Activated CD8-positive, alpha-beta T cell treated with anti-CD3 and anti-CD28 coated beads for 36 hours (primary cell): ENCODE data around the gene MCC. TPM values are rescaled to one million over a fixed set of nuclear protein-coding genes. Genes with fewer than 3 reads are reported as not detected.

Source experiments
- ATAC-seq: fragments of 200-7000 bp; cut with Tn5 transposase; one replicate; pipeline ENCODE4 v1.10.0; 2021; ENCODE audit warnings: mild to moderate bottlenecking, moderate library complexity
- CTCF ChIA-PET: fragments of 350-600 bp; sonication (Branson Sonifier 250); formaldehyde crosslinking; loops from one replicate; lab custom pipeline; 2021; ENCODE audit warnings: antibody characterized with exemption; lab: Charles Lee
- POLR2A ChIA-PET: fragments of 350-600 bp; sonication (Branson Sonifier 250); formaldehyde crosslinking; loops from one replicate; lab custom pipeline; 2021; ENCODE audit warnings: antibody characterized with exemption; lab: Charles Lee
- DNase-seq: peaks from one replicate; pipeline ENCODE4 v3.0.0-alpha.2; 2020
- H3K27ac Mint-ChIP-seq: one replicate; pipeline ENCODE4 v1.8.0; 2021; ENCODE audit warnings: mild to moderate bottlenecking, mixed read lengths
- H3K27me3 Mint-ChIP-seq: one replicate; pipeline ENCODE4 v1.8.0; 2021; ENCODE audit warnings: mixed read lengths
- H3K36me3 Mint-ChIP-seq: one replicate; pipeline ENCODE4 v1.8.0; 2021; ENCODE audit warnings: low read depth, mixed read lengths
- H3K4me1 Mint-ChIP-seq: one replicate; pipeline ENCODE4 v1.8.0; 2021; ENCODE audit warnings: low read depth, mixed read lengths
- H3K4me3 Mint-ChIP-seq: one replicate; pipeline ENCODE4 v1.8.0; 2021; ENCODE audit warnings: mild to moderate bottlenecking, moderate library complexity, mixed read lengths
- H3K9me3 Mint-ChIP-seq: one replicate; pipeline ENCODE4 v1.8.0; 2021; ENCODE audit warnings: mixed read lengths
- CTCF ChIP-seq: fragments of 200-600 bp; IDR thresholded peaks from one replicate; pipeline ENCODE4 v1.8.0; 2022; ENCODE audit warnings: antibody characterized with exemption, mild to moderate bottlenecking
- intact Hi-C: fragments of 100-400 bp; cut with micrococcal nuclease; formaldehyde crosslinking; loops from one replicate; pipeline ENCODE4 v1.10.0; 2022
- total RNA-seq, 2 experiments: library from RNA; stranded (reverse); gene quantifications; one replicate each; pipeline ENCODE4 v1.2.3, GENCODE V29; 2021

Gene MCC
- total RNA-seq, 2 experiments from 2014 or later = 4.9 to 5.4 TPM

DNA sequence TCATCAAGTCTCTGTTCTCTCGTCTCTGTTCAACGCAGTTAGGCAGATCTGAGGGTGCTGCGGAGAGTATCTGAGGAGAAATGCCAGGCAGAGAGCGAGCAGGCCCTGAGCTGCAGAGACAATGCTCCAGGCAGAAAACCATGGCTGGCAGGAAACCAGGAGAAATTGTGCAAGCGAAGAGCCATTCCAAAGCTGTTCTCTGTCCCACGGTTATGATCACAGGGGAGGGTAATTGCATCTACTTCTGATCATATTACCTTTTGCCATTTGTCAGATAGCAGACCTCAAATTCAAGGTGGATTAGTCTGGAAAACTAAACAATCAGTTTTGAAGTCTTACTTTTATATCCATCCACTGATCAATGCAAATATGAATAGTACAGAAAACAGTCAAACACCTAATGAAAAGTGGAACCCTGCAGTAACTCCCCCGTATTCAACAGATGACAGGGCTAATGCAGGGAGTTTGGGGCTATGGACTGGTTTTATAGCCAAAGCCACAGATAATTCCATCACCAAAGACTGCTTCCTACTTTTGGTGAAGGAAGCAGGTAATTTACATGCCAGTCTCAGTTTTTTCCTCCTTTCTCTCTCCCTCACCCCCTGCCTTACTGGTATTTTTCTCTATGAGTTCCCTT is 283.6 kb downstream of the MCC start:
- Mint-ChIP-seq H3K36me3 (no peaks in the 10 kb centered on the region), H3K27me3 (no peaks in the 10 kb centered on the region), H3K9me3 (no peaks in the 10 kb centered on the region), H3K4me3 (no peak overlapping the region), H3K27ac (no peak overlapping the region), H3K4me1 (no peaks in the 10 kb centered on the region)
- ATAC-seq = no peak
- TF ChIP-seq CTCF = no peak
- intact Hi-C loops = no loop called here
- ChIA-PET CTCF (interaction anchor here (1.0 kb wide), 1 partner anchor 209 kb away, joined by 3 read pairs; no protein-coding TSS in a partner anchor), POLR2A (no interaction called here)
- DNase-seq = no peak

GRCh38 chr5:113203916-113204315 is 284.3 kb downstream of the MCC start:
- ChIA-PET POLR2A (no interaction called here), CTCF (no interaction called here)
- no peak for DNase-seq
- ATAC-seq = no peak
- TF ChIP-seq CTCF = no peak
- Mint-ChIP-seq H3K27me3 (no peaks in the 10 kb centered on the region), H3K9me3 (no peaks in the 10 kb centered on the region), H3K27ac (no peak overlapping the region), H3K36me3 (no peaks in the 10 kb centered on the region), H3K4me1 (no peaks in the 10 kb centered on the region), H3K4me3 (no peak overlapping the region)
- intact Hi-C loops = no loop called here

DNA sequence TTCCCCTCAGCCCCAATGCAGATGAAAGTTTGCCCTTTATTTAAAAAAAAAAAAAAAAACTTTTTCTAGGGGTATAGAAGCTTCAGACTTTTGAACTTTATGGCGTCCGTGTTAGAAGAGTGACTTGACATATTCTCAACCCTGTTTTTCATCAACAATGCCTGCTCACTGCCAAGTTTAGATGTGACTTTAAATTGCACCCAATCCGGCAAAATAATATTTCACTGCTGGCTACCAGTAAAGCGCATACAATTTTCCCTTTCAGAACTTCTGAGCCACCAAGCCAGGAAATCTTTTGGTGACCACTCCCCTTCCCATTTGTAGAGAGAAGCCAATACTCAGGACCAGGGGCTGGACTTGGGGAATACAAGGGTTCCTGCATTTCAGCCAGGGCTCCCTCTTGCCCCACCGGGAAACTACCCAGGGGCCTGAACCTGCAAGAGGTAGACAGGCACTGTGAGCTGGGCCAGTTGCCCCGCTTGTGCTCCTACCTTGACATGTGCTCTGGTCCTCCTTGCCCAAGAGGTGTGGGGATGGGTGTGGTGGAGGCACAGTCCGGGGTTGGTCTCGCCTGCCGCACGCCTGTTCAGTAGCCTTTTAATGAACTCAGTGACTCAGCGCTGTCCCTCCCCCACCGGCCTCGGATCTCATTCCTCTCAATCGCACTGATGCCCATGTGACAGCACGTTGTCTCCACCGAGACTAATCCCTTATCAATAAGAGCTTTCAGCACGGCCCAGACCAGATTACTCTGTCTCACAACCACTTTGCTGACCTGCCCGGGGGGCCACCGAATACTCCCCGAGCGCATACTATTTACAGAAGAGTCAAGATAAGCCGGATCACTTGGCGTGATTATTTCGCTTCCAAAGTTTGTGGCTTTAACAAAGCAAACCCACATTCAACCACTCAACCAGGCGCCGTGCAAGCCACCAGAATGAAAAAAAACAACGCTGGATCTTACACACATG is 285.2 kb downstream of the MCC start:
- no peak for ATAC-seq
- Mint-ChIP-seq H3K36me3 (no peaks in the 10 kb centered on the region), H3K9me3 (no peaks in the 10 kb centered on the region), H3K4me3 (no peak overlapping the region), H3K27ac (no peak overlapping the region), H3K4me1 (no peaks in the 10 kb centered on the region), H3K27me3 (no peaks in the 10 kb centered on the region)
- no peak for DNase-seq
- intact Hi-C loops = no loop called here
- no peak for TF ChIP-seq CTCF
- ChIA-PET POLR2A (no interaction called here), CTCF (no interaction called here)

GRCh38 chr5:113202287-113202686 is 286.0 kb downstream of the MCC start:
- Mint-ChIP-seq H3K27me3 (no peaks in the 10 kb centered on the region), H3K27ac (no peak overlapping the region), H3K36me3 (no peaks in the 10 kb centered on the region), H3K4me1 (no peaks in the 10 kb centered on the region), H3K9me3 (no peaks in the 10 kb centered on the region), H3K4me3 (no peak overlapping the region)
- intact Hi-C loops = no loop called here
- TF ChIP-seq CTCF = no peak
- DNase-seq = no peak
- ChIA-PET POLR2A (no interaction called here), CTCF (no interaction called here)
- ATAC-seq = no peak

- Mint-ChIP-seq H3K4me1 (no peaks in the 10 kb centered on the region), H3K4me3 (no peak overlapping the region), H3K27ac (no peak overlapping the region), H3K27me3 (no peaks in the 10 kb centered on the region), H3K36me3 (no peaks in the 10 kb centered on the region), H3K9me3 (no peaks in the 10 kb centered on the region)
- ChIA-PET POLR2A (no interaction called here), CTCF (no interaction called here)
- intact Hi-C loops = no loop called here
- TF ChIP-seq CTCF = no peak
- ATAC-seq (no peak), DNase-seq (no peak)
Measured at GRCh38 chr5:113201715-113202114, 286.5 kb downstream of the MCC start.
